ENCODE data around the gene MYO9A.
"Not testable (repeated sequence)": the region's sequence is repeated elsewhere in the genome, so short reads cannot be mapped to it uniquely, and the experiment has no call there.

The MYO9A gene

GRCh38 chr15:72086920-72087648, 30.9 kb downstream of the MYO9A start:
- no peak for DNase-seq

GRCh38 chr15:72086010-72086697, 31.8 kb downstream of the MYO9A start:
- peak; percentile 45 for DNase-seq

- no peak for DNase-seq
Measured at GRCh38 chr15:72082176-72082575, 35.8 kb downstream of the MYO9A start.

GRCh38 chr15:72078887-72079286, 39.1 kb downstream of the MYO9A start:
- DNase-seq: no peak

- DNase-seq: no peak
Measured at GRCh38 chr15:72077950-72078349, 40.0 kb downstream of the MYO9A start.

GRCh38 chr15:72074335-72075060, 43.5 kb downstream of the MYO9A start:
- DNase-seq: no peak

GRCh38 chr15:72071448-72071825, 46.5 kb downstream of the MYO9A start:
- DNase-seq: not testable (repeated sequence)

GRCh38 chr15:72070817-72071447, 47.0 kb downstream of the MYO9A start:
- DNase-seq: no peak

GRCh38 chr15:72068856-72069255, 49.1 kb downstream of the MYO9A start:
- peak; percentile 32 for DNase-seq

GRCh38 chr15:72065801-72066200, 52.1 kb downstream of the MYO9A start:
- no peak for DNase-seq

- DNase-seq: no peak
Measured at GRCh38 chr15:72063186-72063585, 54.8 kb downstream of the MYO9A start.

GRCh38 chr15:72062319-72062718, 55.6 kb downstream of the MYO9A start:
- DNase-seq: no peak

- no peak for DNase-seq
Measured at GRCh38 chr15:72060687-72061250, 57.2 kb downstream of the MYO9A start.

GRCh38 chr15:72058585-72058984, 59.4 kb downstream of the MYO9A start:
- DNase-seq: peak; percentile 15

GRCh38 chr15:72057548-72058091, 60.3 kb downstream of the MYO9A start:
- no peak for DNase-seq

GRCh38 chr15:72056217-72056616, 61.7 kb downstream of the MYO9A start:
- not testable (repeated sequence) for DNase-seq

GRCh38 chr15:72053297-72053696, 64.7 kb downstream of the MYO9A start:
- not testable (repeated sequence) for DNase-seq

GRCh38 chr15:72050700-72051099, 67.2 kb downstream of the MYO9A start:
- no peak for DNase-seq

GRCh38 chr15:72047020-72047419, 70.9 kb downstream of the MYO9A start:
- no peak for DNase-seq

GRCh38 chr15:72044956-72045355, 73.0 kb downstream of the MYO9A start:
- no peak for DNase-seq

GRCh38 chr15:72042865-72043264, 75.1 kb downstream of the MYO9A start:
- DNase-seq: no peak

GRCh38 chr15:72042054-72042453, 75.9 kb downstream of the MYO9A start:
- no peak for DNase-seq

GRCh38 chr15:72037321-72037720, 80.6 kb downstream of the MYO9A start:
- no peak for DNase-seq

Data from hematopoietic multipotent progenitor cell treated with erythropoietin and hydrocortisone succinate and interleukin-3 and kit ligand, for 4 days (in vitro differentiated cells).